Fibroblast of lung (primary cell): Measurements from ENCODE around the gene CDX1. TPM values are rescaled to one million over a fixed set of nuclear protein-coding genes. Genes with fewer than 3 reads are reported as not detected.
A peak's percentile ranks its signal among the peaks of the same experiment; 100 is the strongest.

Experiments used
- DNase-seq, 2 donors: peaks; one replicate each; pipeline versions ENCODE4 v3.0.0 to v3.0.0-alpha.2; 2010; ENCODE audit warnings: low read depth in 2 of 2
- H2AFZ ChIP-seq: 2 replicates; pipeline ENCODE4 v1.5.1; 2012; ENCODE audit warnings: low read length, control low read depth, inconsistent platforms
- H3K27ac ChIP-seq: 2 replicates; pipeline ENCODE4 v1.5.1; 2011; ENCODE audit warnings: low read length, control low read depth; ENCODE audit not compliant: insufficient read depth
- H3K27me3 ChIP-seq: 2 replicates; pipeline ENCODE4 v1.5.1; 2011; ENCODE audit warnings: mild to moderate bottlenecking, low read length; ENCODE audit not compliant: control insufficient read depth, insufficient read depth
- H3K36me3 ChIP-seq: 2 replicates; pipeline ENCODE4 v1.5.1; 2011; ENCODE audit warnings: low read length; ENCODE audit not compliant: control insufficient read depth, insufficient read depth
- H3K4me1 ChIP-seq: 2 replicates; pipeline ENCODE4 v1.5.1; 2011; ENCODE audit warnings: low read length; ENCODE audit not compliant: control insufficient read depth, insufficient read depth; ENCODE audit errors: extremely low read depth
- H3K4me2 ChIP-seq: 2 replicates; pipeline ENCODE4 v1.5.1; 2011; ENCODE audit warnings: low read length, control low read depth; ENCODE audit not compliant: insufficient read depth; ENCODE audit errors: extremely low read depth
- H3K4me3 ChIP-seq, 4 experiments: fragments of 200-600 bp in 1 of 4; sonication (generic) in 1 of 4; replicated peaks in 1 of 4; 2 replicates each; pipeline ENCODE4 v1.5.1; 2011 to 2016; ENCODE audit warnings: low read length in 4 of 4, low read depth in 3 of 4, mild to moderate bottlenecking in 3 of 4, control low read depth in 2 of 4, inconsistent platforms in 1 of 4, mixed read lengths in 1 of 4; ENCODE audit not compliant: insufficient read depth in 1 of 4; ENCODE audit errors: control extremely low read depth in 1 of 4
- H3K79me2 ChIP-seq: 2 replicates; pipeline ENCODE4 v1.5.1; 2012; ENCODE audit warnings: mild to moderate bottlenecking, low read length, inconsistent platforms; ENCODE audit not compliant: control insufficient read depth, insufficient read depth
- H3K9ac ChIP-seq: 2 replicates; pipeline ENCODE4 v1.5.1; 2011; ENCODE audit warnings: mild to moderate bottlenecking, low read length, control low read depth; ENCODE audit not compliant: insufficient read depth
- H3K9me3 ChIP-seq: 2 replicates; pipeline ENCODE4 v1.5.1; 2012; ENCODE audit warnings: low read depth, low read length; ENCODE audit not compliant: control insufficient read depth, insufficient read depth
- H4K20me1 ChIP-seq: 2 replicates; pipeline ENCODE4 v1.5.1; 2011; ENCODE audit warnings: low read length; ENCODE audit not compliant: control insufficient read depth, insufficient read depth; ENCODE audit errors: extremely low read depth
- EZH2 ChIP-seq: IDR thresholded peaks from 2 replicates; pipeline ENCODE4 v1.5.1; 2012; ENCODE audit warnings: low read length, control low read depth, mild to moderate bottlenecking; ENCODE audit errors: missing control alignments
- polyA plus RNA-seq, 2 donors: library from polyadenylated mRNA; depleted of rRNA in 1 of 2; stranded (reverse) in 1 of 2; unstranded in 1 of 2; fragments of >200 nt; gene quantifications; 2 replicates each; pipeline ENCODE4 v1.2.1, GENCODE V29; 2011 to 2012; ENCODE audit warnings: missing spikeins in 1 of 2
- total RNA-seq: library from RNA; depleted of rRNA; stranded (reverse); fragments of >200 nt; gene quantifications from 2 replicates; pipeline ENCODE4 v1.2.1, GENCODE V29; 2014
- TF ChIP-seq, protein P1 (sequence below), 2 donors: IDR thresholded peaks in 1 of 2; conservative IDR thresholded peaks in 1 of 2; 1 replicate in 1 of 2; 2 replicates in 1 of 2; pipeline ENCODE4 v1.5.1; 2011 to 2012; ENCODE audit warnings: low read length in 2 of 2, control low read depth in 1 of 2, inconsistent platforms in 1 of 2, low read depth in 1 of 2, mild to moderate bottlenecking in 1 of 2

Gene CDX1
- total and polyA plus RNA-seq, 2 donors (not counting 1 experiment from before 2014, with no cell fraction given), result 0.33 to 1.8 TPM

- H2AFZ ChIP-seq, result no peak overlapping the region
- peaks cover 71% of the 10 kb centered on the region for H3K79me2 ChIP-seq
- H4K20me1 ChIP-seq, result no peaks in the 10 kb centered on the region
- peak; percentile 96 to 97 for DNase-seq
- peaks cover 2% of the 10 kb centered on the region for H3K36me3 ChIP-seq
- peaks cover 78% of the 10 kb centered on the region for H3K4me1 ChIP-seq
- H3K9ac ChIP-seq, result peak overlapping the region; percentile 43
- peak overlapping the region; percentile 77 for H3K4me2 ChIP-seq
- peak overlapping the region; percentile 99 for H3K27ac ChIP-seq
- no peaks in the 10 kb centered on the region for H3K27me3 ChIP-seq
- H3K4me3 ChIP-seq, result peak overlapping the region in 2 of 4 experiments; percentile 19 to 43
- TF ChIP-seq, protein P1, sequence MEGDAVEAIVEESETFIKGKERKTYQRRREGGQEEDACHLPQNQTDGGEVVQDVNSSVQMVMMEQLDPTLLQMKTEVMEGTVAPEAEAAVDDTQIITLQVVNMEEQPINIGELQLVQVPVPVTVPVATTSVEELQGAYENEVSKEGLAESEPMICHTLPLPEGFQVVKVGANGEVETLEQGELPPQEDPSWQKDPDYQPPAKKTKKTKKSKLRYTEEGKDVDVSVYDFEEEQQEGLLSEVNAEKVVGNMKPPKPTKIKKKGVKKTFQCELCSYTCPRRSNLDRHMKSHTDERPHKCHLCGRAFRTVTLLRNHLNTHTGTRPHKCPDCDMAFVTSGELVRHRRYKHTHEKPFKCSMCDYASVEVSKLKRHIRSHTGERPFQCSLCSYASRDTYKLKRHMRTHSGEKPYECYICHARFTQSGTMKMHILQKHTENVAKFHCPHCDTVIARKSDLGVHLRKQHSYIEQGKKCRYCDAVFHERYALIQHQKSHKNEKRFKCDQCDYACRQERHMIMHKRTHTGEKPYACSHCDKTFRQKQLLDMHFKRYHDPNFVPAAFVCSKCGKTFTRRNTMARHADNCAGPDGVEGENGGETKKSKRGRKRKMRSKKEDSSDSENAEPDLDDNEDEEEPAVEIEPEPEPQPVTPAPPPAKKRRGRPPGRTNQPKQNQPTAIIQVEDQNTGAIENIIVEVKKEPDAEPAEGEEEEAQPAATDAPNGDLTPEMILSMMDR (conservative IDR thresholded peaks at IDR 0.05 in 1 of 2, IDR thresholded peaks at IDR 0.05 in 1 of 2; ENCODE audit: low read depth in 1 of 2, low read length in 2 of 2), result no peak
- TF ChIP-seq EZH2, result no peak
- H3K9me3 ChIP-seq, result no peaks in the 10 kb centered on the region
Observed at GRCh38 chr5:150143350-150144245, 23.0 kb upstream of the CDX1 start.

- no peak overlapping the region for H2AFZ ChIP-seq
- H3K9ac ChIP-seq, result peak overlapping the region; percentile 43
- H3K4me2 ChIP-seq, result peak overlapping the region; percentile 77
- no peak for TF ChIP-seq EZH2
- TF ChIP-seq, protein P1 (conservative IDR thresholded peaks at IDR 0.05 in 1 of 2, IDR thresholded peaks at IDR 0.05 in 1 of 2; ENCODE audit: low read depth in 1 of 2, low read length in 2 of 2), result no peak
- H3K9me3 ChIP-seq, result no peaks in the 10 kb centered on the region
- H3K4me3 ChIP-seq, result peak overlapping the region in 1 of 4 experiments; percentile 43
- H4K20me1 ChIP-seq, result no peaks in the 10 kb centered on the region
- DNase-seq, result peak; percentile 82 to 91
- H3K79me2 ChIP-seq, result peaks cover 73% of the 10 kb centered on the region
- H3K27ac ChIP-seq, result peak overlapping the region; percentile 99
- H3K4me1 ChIP-seq, result peaks cover 77% of the 10 kb centered on the region
- peaks cover 2% of the 10 kb centered on the region for H3K36me3 ChIP-seq
- no peaks in the 10 kb centered on the region for H3K27me3 ChIP-seq
Observed at GRCh38 chr5:150144246-150144801, 22.3 kb upstream of the CDX1 start.

GRCh38 chr5:150144879-150145278, 21.7 kb upstream of the CDX1 start:
- Histone ChIP-seq H3K4me1 (peaks cover 78% of the 10 kb centered on the region), H3K4me2 (peak overlapping the region; percentile 55), H2AFZ (no peak overlapping the region), H3K9ac (peak overlapping the region; percentile 49), H3K27ac (peak overlapping the region; percentile 99), H4K20me1 (no peaks in the 10 kb centered on the region), H3K36me3 (peaks cover 5% of the 10 kb centered on the region), H3K27me3 (no peaks in the 10 kb centered on the region), H3K9me3 (no peaks in the 10 kb centered on the region), H3K4me3 (peak overlapping the region in 1 of 4 experiments; percentile 43), H3K79me2 (peaks cover 75% of the 10 kb centered on the region)
- TF ChIP-seq, protein P1 (conservative IDR thresholded peaks at IDR 0.05 in 1 of 2, IDR thresholded peaks at IDR 0.05 in 1 of 2; ENCODE audit: low read depth in 1 of 2, low read length in 2 of 2), result no peak
- TF ChIP-seq EZH2, result no peak
- DNase-seq, result no peak
